HEK293T (cell line): Measurements from ENCODE around the gene LMNB1.

Experiments
- BHLHE40 ChIP-seq: fragments of 450-650 bp; IDR thresholded peaks from 2 replicates; pipeline ENCODE4 v1.6.1; 2016; ENCODE audit warnings: mild to moderate bottlenecking, moderate library complexity, borderline replicate concordance
- FOXA1 ChIP-seq: fragments of 450-650 bp; IDR thresholded peaks from 2 replicates; pipeline ENCODE4 v1.6.1; 2016; ENCODE audit warnings: mild to moderate bottlenecking
- HDGF ChIP-seq: fragments of 450-650 bp; IDR thresholded peaks from 2 replicates; pipeline ENCODE4 v1.6.1; 2017; ENCODE audit warnings: antibody characterized with exemption, borderline replicate concordance
- L3MBTL2 ChIP-seq: fragments of 450-650 bp; conservative IDR thresholded peaks from 2 replicates; pipeline ENCODE4 v1.6.1; 2016; ENCODE audit warnings: mild to moderate bottlenecking
- NFRKB ChIP-seq: fragments of 450-650 bp; IDR thresholded peaks from 2 replicates; pipeline ENCODE4 v1.6.1; 2016; ENCODE audit warnings: mild to moderate bottlenecking, moderate library complexity
- SUZ12 ChIP-seq: fragments of 450-650 bp; IDR thresholded peaks from 2 replicates; pipeline ENCODE4 v1.6.1; 2016; ENCODE audit warnings: mild to moderate bottlenecking

DNA sequence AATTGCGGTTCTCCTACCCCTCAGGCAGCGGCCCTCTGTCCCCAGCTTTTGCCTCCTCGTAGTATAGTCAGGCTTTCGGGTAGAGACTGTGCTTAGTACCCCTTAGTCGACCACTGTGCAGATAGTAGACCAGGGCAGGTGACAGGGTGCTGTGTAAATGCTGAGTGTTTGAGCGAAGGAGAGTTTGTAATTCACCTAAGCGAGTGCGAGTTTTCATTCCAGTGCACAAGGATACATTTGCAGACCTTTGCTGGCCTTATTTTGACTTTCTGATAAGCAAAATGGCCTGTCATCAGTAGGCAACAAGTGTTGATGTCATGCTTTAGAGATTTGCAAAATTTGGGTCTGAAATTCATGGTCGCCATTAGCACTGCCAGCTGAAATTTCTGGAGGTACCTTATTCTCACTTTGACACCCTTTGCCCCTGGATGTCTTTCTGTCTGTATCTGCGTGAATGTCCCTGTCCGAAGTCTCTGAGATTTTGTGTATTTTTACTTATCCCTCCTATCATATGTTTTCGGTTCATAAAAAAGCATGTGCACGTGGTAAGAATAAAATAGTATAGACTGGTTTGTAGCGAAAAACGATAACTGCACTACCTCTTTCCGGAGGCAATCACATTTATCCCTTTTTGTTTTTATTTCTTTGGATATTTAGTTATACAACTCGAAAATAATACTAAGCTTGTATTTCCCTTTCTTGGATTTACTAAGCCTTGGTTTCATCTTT, 1.9 kb downstream of the LMNB1 start:
- TF ChIP-seq NFRKB (no peak), FOXA1 (no peak), SUZ12 (no peak), HDGF (no peak), L3MBTL2 (0 out of 2 replicates have a peak, but pooled peaks have one; percentile 29), BHLHE40 (no peak)
